HEK293 (cell line): ENCODE results near the gene GLCE.
A peak's percentile ranks its signal among the peaks of the same experiment; 100 is the strongest.

Source experiments
- CTCF ChIA-PET: fragments of 350-600 bp; formaldehyde crosslinking; extraction: SDS; loops from one replicate; lab custom pipeline; 2021; ENCODE audit warnings: antibody characterized with exemption; lab: Yijun Ruan, JAX
- POLR2A ChIA-PET: fragments of 300-600 bp; formaldehyde crosslinking; extraction: SDS; loops from one replicate; lab custom pipeline; 2020; ENCODE audit warnings: antibody characterized with exemption, inconsistent platforms; lab: Yijun Ruan, JAX
- H3K27ac ChIP-seq: fragments of 200-500 bp; sonication (Bioruptor generic); 2 replicates; pipeline ENCODE4 v1.5.1; 2014; ENCODE audit warnings: low read depth, low read length, control low read depth, inconsistent platforms; ENCODE audit errors: extremely low read depth
- H3K36me3 ChIP-seq, 2 experiments: fragments of 200-500 bp in 1 of 2; sonication (Bioruptor generic) in 1 of 2; 1 replicate in 1 of 2; 2 replicates in 1 of 2; pipeline ENCODE4 v1.5.1; 2014 to 2017; ENCODE audit warnings: inconsistent platforms in 2 of 2, low read length in 2 of 2; ENCODE audit not compliant: control insufficient read depth in 2 of 2, insufficient read depth in 1 of 2
- H3K4me1 ChIP-seq: fragments of 200-500 bp; sonication (Bioruptor generic); 2 replicates; pipeline ENCODE4 v1.5.1; 2014; ENCODE audit warnings: mild to moderate bottlenecking, low read length, inconsistent platforms; ENCODE audit not compliant: control insufficient read depth, insufficient read depth
- H3K4me3 ChIP-seq: 2 replicates; pipeline ENCODE4 v1.5.1; 2011; ENCODE audit warnings: low read depth, mild to moderate bottlenecking, control low read depth, low read length, moderate library complexity
- H3K9me3 ChIP-seq: fragments of 200-500 bp; sonication (Bioruptor generic); 2 replicates; pipeline ENCODE4 v1.5.1; 2014; ENCODE audit warnings: low read depth, low read length, inconsistent platforms; ENCODE audit not compliant: control insufficient read depth, insufficient read depth
- EGR2 ChIP-seq: fragments of 450-650 bp; formaldehyde crosslinking; IDR thresholded peaks from 2 replicates; pipeline ENCODE4 v1.5.1; 2016; ENCODE audit warnings: low read depth, missing biosample characterization, missing genetic modification characterization
- ZNF140 ChIP-seq: fragments of 450-650 bp; formaldehyde crosslinking; IDR thresholded peaks from 2 replicates; pipeline ENCODE4 v1.5.1; 2016; ENCODE audit warnings: missing biosample characterization, missing genetic modification characterization
- ZNF148 ChIP-seq: fragments of 450-650 bp; formaldehyde crosslinking; IDR thresholded peaks from 2 replicates; pipeline ENCODE4 v1.5.0; 2017; ENCODE audit warnings: missing biosample characterization, missing genetic modification characterization, borderline replicate concordance
- ZNF175 ChIP-seq: fragments of 450-650 bp; formaldehyde crosslinking; IDR thresholded peaks from 2 replicates; pipeline ENCODE4 v1.5.1; 2016; ENCODE audit warnings: missing biosample characterization, missing genetic modification characterization
- ZNF404 ChIP-seq: fragments of 450-650 bp; formaldehyde crosslinking; IDR thresholded peaks from 2 replicates; pipeline ENCODE4 v1.5.1; 2017; ENCODE audit warnings: missing biosample characterization, missing genetic modification characterization
- ZNF623 ChIP-seq: fragments of 450-650 bp; formaldehyde crosslinking; IDR thresholded peaks from 2 replicates; pipeline ENCODE4 v1.5.1; 2016; ENCODE audit warnings: missing biosample characterization, missing genetic modification characterization
- ZNF792 ChIP-seq: fragments of 450-650 bp; formaldehyde crosslinking; IDR thresholded peaks from 2 replicates; pipeline ENCODE4 v1.5.1; 2016; ENCODE audit warnings: missing biosample characterization, missing genetic modification characterization
- TF ChIP-seq, protein P1 (sequence below): fragments of 450-650 bp; formaldehyde crosslinking; conservative IDR thresholded peaks from 2 replicates; pipeline ENCODE4 v1.5.1; 2016; ENCODE audit warnings: low read depth, missing biosample characterization, missing genetic modification characterization
- TF ChIP-seq, protein P2 (sequence below): fragments of 450-650 bp; formaldehyde crosslinking; IDR thresholded peaks from 2 replicates; pipeline ENCODE4 v1.5.1; 2017; ENCODE audit warnings: missing biosample characterization, missing genetic modification characterization
- TF ChIP-seq, protein P3 (sequence below): fragments of 450-650 bp; formaldehyde crosslinking; IDR thresholded peaks from 2 replicates; pipeline ENCODE4 v1.5.1; 2016; ENCODE audit warnings: missing biosample characterization, missing genetic modification characterization

GLCE gene

GRCh38 chr15:69219690-69220089 lies 59.3 kb downstream of the GLCE start:
- ChIA-PET CTCF (interaction anchor here (0.8 kb wide), 1 partner anchor 134 kb away, joined by 3 read pairs; no protein-coding TSS in a partner anchor), POLR2A (no interaction called here)
- no peak for TF ChIP-seq ZNF792
- no peak for TF ChIP-seq ZNF148 (tag by site-specific recombination)
- no peak for TF ChIP-seq ZNF404
- TF ChIP-seq ZNF175 (tag by site-specific recombination) = no peak
- no peak for TF ChIP-seq ZNF623
- no peak for TF ChIP-seq ZNF140
- TF ChIP-seq, protein P1, sequence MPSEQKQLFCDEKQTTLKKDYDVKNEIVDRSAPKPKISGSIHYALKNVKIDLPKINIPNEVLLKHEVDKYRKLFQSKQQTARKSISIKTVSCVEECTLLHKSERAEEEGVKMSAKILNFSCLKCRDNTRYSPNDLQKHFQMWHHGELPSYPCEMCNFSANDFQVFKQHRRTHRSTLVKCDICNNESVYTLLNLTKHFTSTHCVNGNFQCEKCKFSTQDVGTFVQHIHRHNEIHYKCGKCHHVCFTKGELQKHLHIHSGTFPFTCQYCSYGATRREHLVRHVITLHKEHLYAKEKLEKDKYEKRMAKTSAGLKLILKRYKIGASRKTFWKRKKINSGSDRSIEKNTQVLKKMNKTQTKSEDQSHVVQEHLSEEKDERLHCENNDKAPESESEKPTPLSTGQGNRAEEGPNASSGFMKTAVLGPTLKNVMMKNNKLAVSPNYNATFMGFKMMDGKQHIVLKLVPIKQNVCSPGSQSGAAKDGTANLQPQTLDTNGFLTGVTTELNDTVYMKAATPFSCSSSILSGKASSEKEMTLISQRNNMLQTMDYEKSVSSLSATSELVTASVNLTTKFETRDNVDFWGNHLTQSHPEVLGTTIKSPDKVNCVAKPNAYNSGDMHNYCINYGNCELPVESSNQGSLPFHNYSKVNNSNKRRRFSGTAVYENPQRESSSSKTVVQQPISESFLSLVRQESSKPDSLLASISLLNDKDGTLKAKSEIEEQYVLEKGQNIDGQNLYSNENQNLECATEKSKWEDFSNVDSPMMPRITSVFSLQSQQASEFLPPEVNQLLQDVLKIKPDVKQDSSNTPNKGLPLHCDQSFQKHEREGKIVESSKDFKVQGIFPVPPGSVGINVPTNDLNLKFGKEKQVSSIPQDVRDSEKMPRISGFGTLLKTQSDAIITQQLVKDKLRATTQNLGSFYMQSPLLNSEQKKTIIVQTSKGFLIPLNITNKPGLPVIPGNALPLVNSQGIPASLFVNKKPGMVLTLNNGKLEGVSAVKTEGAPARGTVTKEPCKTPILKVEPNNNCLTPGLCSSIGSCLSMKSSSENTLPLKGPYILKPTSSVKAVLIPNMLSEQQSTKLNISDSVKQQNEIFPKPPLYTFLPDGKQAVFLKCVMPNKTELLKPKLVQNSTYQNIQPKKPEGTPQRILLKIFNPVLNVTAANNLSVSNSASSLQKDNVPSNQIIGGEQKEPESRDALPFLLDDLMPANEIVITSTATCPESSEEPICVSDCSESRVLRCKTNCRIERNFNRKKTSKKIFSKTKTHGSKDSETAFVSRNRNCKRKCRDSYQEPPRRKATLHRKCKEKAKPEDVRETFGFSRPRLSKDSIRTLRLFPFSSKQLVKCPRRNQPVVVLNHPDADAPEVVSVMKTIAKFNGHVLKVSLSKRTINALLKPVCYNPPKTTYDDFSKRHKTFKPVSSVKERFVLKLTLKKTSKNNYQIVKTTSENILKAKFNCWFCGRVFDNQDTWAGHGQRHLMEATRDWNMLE (tag by site-specific recombination) = no peak
- TF ChIP-seq, protein P2, sequence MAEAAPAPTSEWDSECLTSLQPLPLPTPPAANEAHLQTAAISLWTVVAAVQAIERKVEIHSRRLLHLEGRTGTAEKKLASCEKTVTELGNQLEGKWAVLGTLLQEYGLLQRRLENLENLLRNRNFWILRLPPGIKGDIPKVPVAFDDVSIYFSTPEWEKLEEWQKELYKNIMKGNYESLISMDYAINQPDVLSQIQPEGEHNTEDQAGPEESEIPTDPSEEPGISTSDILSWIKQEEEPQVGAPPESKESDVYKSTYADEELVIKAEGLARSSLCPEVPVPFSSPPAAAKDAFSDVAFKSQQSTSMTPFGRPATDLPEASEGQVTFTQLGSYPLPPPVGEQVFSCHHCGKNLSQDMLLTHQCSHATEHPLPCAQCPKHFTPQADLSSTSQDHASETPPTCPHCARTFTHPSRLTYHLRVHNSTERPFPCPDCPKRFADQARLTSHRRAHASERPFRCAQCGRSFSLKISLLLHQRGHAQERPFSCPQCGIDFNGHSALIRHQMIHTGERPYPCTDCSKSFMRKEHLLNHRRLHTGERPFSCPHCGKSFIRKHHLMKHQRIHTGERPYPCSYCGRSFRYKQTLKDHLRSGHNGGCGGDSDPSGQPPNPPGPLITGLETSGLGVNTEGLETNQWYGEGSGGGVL = no peak

GRCh38 chr15:69222002-69222474 lies 61.6 kb downstream of the GLCE start:
- Histone ChIP-seq H3K4me1 (no peaks in the 10 kb centered on the region), H3K27ac (no peak overlapping the region), H3K4me3 (no peak overlapping the region), H3K9me3 (peaks cover 3% of the 10 kb centered on the region; the same call in 1 of the 2 replicates), H3K36me3 (peaks cover 0 to 10% of the 10 kb centered on the region in 2 experiments; a peak in 2 of 3 replicates)
- ChIA-PET CTCF (interaction anchor here (0.7 to 1.1 kb wide), 2 partner anchors 31 to 49 kb away, joined by 3 read pairs; no protein-coding TSS in a partner anchor), POLR2A (interaction anchor here (0.7 kb wide), 2 partner anchors 79 to 123 kb away, joined by 5 to 8 read pairs; no protein-coding TSS in a partner anchor)
- TF ChIP-seq, protein P3, sequence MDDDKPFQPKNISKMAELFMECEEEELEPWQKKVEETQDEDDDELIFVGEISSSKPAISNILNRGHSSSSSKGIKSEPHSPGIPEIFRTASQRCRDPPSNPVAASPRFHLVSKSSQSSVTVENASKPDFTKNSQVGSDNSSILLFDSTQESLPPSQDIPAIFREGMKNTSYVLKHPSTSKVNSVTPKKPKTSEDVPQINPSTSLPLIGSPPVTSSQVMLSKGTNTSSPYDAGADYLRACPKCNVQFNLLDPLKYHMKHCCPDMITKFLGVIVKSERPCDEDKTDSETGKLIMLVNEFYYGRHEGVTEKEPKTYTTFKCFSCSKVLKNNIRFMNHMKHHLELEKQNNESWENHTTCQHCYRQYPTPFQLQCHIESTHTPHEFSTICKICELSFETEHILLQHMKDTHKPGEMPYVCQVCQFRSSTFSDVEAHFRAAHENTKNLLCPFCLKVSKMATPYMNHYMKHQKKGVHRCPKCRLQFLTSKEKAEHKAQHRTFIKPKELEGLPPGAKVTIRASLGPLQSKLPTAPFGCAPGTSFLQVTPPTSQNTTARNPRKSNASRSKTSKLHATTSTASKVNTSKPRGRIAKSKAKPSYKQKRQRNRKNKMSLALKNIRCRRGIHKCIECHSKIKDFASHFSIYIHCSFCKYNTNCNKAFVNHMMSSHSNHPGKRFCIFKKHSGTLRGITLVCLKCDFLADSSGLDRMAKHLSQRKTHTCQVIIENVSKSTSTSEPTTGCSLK = no peak
- peak; percentile 65 for TF ChIP-seq EGR2 (tag by site-specific recombination)

More at GRCh38 chr15:69219690-69220089, 59.3 kb downstream of the GLCE start:
- Histone ChIP-seq H3K9me3 (peaks cover 3% of the 10 kb centered on the region; the same call in 1 of the 2 replicates), H3K4me3 (no peak overlapping the region), H3K4me1 (peaks cover 10% of the 10 kb centered on the region), H3K36me3 (peaks cover 0 to 10% of the 10 kb centered on the region in 2 experiments; a peak in 2 of 3 replicates), H3K27ac (no peak overlapping the region)
